ENCODE measurements around the gene ZMYND8. TPM values are rescaled to one million over a fixed set of nuclear protein-coding genes. Genes with fewer than 3 reads are reported as not detected.
"Not testable (repeated sequence)": the region's sequence is repeated elsewhere in the genome, so short reads cannot be mapped to it uniquely, and the experiment has no call there.

Gene ZMYND8
- total RNA-seq, 1 donor from 2014 or later: 42.6 TPM

GRCh38 chr20:47263080-47263464 lies 93.4 kb downstream of the ZMYND8 start:
- Mint-ChIP-seq H3K36me3 (ENCODE audit: low read depth) (peaks cover 35% of the 10 kb centered on the region), H3K4me3 (no peak overlapping the region), H3K9me3 (no peaks in the 10 kb centered on the region), H3K27me3 (ENCODE audit: insufficient read depth) (no peaks in the 10 kb centered on the region), H3K27ac (no peak overlapping the region), H3K4me1 (ENCODE audit: low read depth) (peaks cover 18% of the 10 kb centered on the region)
- intact Hi-C loops (cut with micrococcal nuclease): no loop called here
- DNase-seq (ENCODE audit: low spot score): no peak

GRCh38 chr20:47262365-47263013 lies 94.0 kb downstream of the ZMYND8 start:
- no peak overlapping the region for H3K4me3 Mint-ChIP-seq
- H3K27me3 Mint-ChIP-seq (ENCODE audit: insufficient read depth): no peaks in the 10 kb centered on the region
- DNase-seq (ENCODE audit: low spot score): no peak
- intact Hi-C loops (cut with micrococcal nuclease): no loop called here
- H3K27ac Mint-ChIP-seq: no peak overlapping the region
- peaks cover 35% of the 10 kb centered on the region for H3K36me3 Mint-ChIP-seq (ENCODE audit: low read depth)
- peaks cover 18% of the 10 kb centered on the region for H3K4me1 Mint-ChIP-seq (ENCODE audit: low read depth)
- no peaks in the 10 kb centered on the region for H3K9me3 Mint-ChIP-seq

GRCh38 chr20:47262008-47262364 lies 94.5 kb downstream of the ZMYND8 start:
- no peak overlapping the region for H3K27ac Mint-ChIP-seq
- no peak for DNase-seq (ENCODE audit: low spot score)
- no peaks in the 10 kb centered on the region for H3K27me3 Mint-ChIP-seq (ENCODE audit: insufficient read depth)
- peaks cover 38% of the 10 kb centered on the region for H3K36me3 Mint-ChIP-seq (ENCODE audit: low read depth)
- peaks cover 17% of the 10 kb centered on the region for H3K4me1 Mint-ChIP-seq (ENCODE audit: low read depth)
- no peaks in the 10 kb centered on the region for H3K9me3 Mint-ChIP-seq
- intact Hi-C loops (cut with micrococcal nuclease): no loop called here
- no peak overlapping the region for H3K4me3 Mint-ChIP-seq

GRCh38 chr20:47261161-47261774 lies 95.2 kb downstream of the ZMYND8 start:
- H3K9me3 Mint-ChIP-seq; H3K27me3 Mint-ChIP-seq (ENCODE audit: insufficient read depth); H3K4me3 Mint-ChIP-seq; intact Hi-C loops (cut with micrococcal nuclease); DNase-seq (ENCODE audit: low spot score); H3K27ac Mint-ChIP-seq: not testable (repeated sequence)
- H3K4me1 Mint-ChIP-seq (ENCODE audit: low read depth): peaks cover 11% of the 10 kb centered on the region
- H3K36me3 Mint-ChIP-seq (ENCODE audit: low read depth): peaks cover 37% of the 10 kb centered on the region

- H3K4me3 Mint-ChIP-seq; DNase-seq (ENCODE audit: low spot score); H3K9me3 Mint-ChIP-seq; intact Hi-C loops (cut with micrococcal nuclease); H3K27me3 Mint-ChIP-seq (ENCODE audit: insufficient read depth): not testable (repeated sequence)
- peaks cover 11% of the 10 kb centered on the region for H3K4me1 Mint-ChIP-seq (ENCODE audit: low read depth)
- peak overlapping the region; percentile 52 for H3K27ac Mint-ChIP-seq
- H3K36me3 Mint-ChIP-seq (ENCODE audit: low read depth): peaks cover 37% of the 10 kb centered on the region
Measured at GRCh38 chr20:47260540-47261126, 95.9 kb downstream of the ZMYND8 start.

GRCh38 chr20:47258745-47259695 lies 97.5 kb downstream of the ZMYND8 start:
- peak overlapping the region; percentile 53 for H3K27ac Mint-ChIP-seq
- intact Hi-C loops (cut with micrococcal nuclease): no loop called here

GRCh38 chr20:47257771-47258170 lies 98.7 kb downstream of the ZMYND8 start:
- no peak for DNase-seq (ENCODE audit: low spot score)
- H3K27me3 Mint-ChIP-seq (ENCODE audit: insufficient read depth): no peaks in the 10 kb centered on the region
- H3K4me3 Mint-ChIP-seq: no peak overlapping the region
- no peaks in the 10 kb centered on the region for H3K9me3 Mint-ChIP-seq
- H3K36me3 Mint-ChIP-seq (ENCODE audit: low read depth): peaks cover 42% of the 10 kb centered on the region
- peaks cover 11% of the 10 kb centered on the region for H3K4me1 Mint-ChIP-seq (ENCODE audit: low read depth)
- intact Hi-C loops (cut with micrococcal nuclease): no loop called here
- H3K27ac Mint-ChIP-seq: no peak overlapping the region

More at GRCh38 chr20:47258745-47259695, 97.5 kb downstream of the ZMYND8 start:
- H3K4me3 Mint-ChIP-seq: no peak overlapping the region
- DNase-seq (ENCODE audit: low spot score): no peak
- peaks cover 38% of the 10 kb centered on the region for H3K36me3 Mint-ChIP-seq (ENCODE audit: low read depth)
- peaks cover 11% of the 10 kb centered on the region for H3K4me1 Mint-ChIP-seq (ENCODE audit: low read depth)
- no peaks in the 10 kb centered on the region for H3K9me3 Mint-ChIP-seq
- H3K27me3 Mint-ChIP-seq (ENCODE audit: insufficient read depth): no peaks in the 10 kb centered on the region

GRCh38 chr20:47257256-47257655 lies 99.2 kb downstream of the ZMYND8 start:
- Mint-ChIP-seq H3K27me3 (ENCODE audit: insufficient read depth) (no peaks in the 10 kb centered on the region), H3K4me3 (no peak overlapping the region), H3K27ac (no peak overlapping the region), H3K9me3 (no peaks in the 10 kb centered on the region), H3K36me3 (ENCODE audit: low read depth) (peaks cover 39% of the 10 kb centered on the region), H3K4me1 (ENCODE audit: low read depth) (peaks cover 11% of the 10 kb centered on the region)
- no peak for DNase-seq (ENCODE audit: low spot score)
- intact Hi-C loops (cut with micrococcal nuclease): no loop called here

GRCh38 chr20:47256668-47257236 lies 99.7 kb downstream of the ZMYND8 start:
- no peak overlapping the region for H3K27ac Mint-ChIP-seq
- no peaks in the 10 kb centered on the region for H3K27me3 Mint-ChIP-seq (ENCODE audit: insufficient read depth)
- no peaks in the 10 kb centered on the region for H3K9me3 Mint-ChIP-seq
- peaks cover 11% of the 10 kb centered on the region for H3K4me1 Mint-ChIP-seq (ENCODE audit: low read depth)
- no peak for DNase-seq (ENCODE audit: low spot score)
- no peak overlapping the region for H3K4me3 Mint-ChIP-seq
- peaks cover 35% of the 10 kb centered on the region for H3K36me3 Mint-ChIP-seq (ENCODE audit: low read depth)
- intact Hi-C loops (cut with micrococcal nuclease): no loop called here

GRCh38 chr20:47253872-47254271 lies 102.6 kb downstream of the ZMYND8 start:
- Mint-ChIP-seq H3K27me3 (ENCODE audit: insufficient read depth) (no peaks in the 10 kb centered on the region), H3K36me3 (ENCODE audit: low read depth) (peaks cover 33% of the 10 kb centered on the region), H3K9me3 (no peaks in the 10 kb centered on the region), H3K4me3 (no peak overlapping the region), H3K4me1 (ENCODE audit: low read depth) (peaks cover 6% of the 10 kb centered on the region), H3K27ac (no peak overlapping the region)
- intact Hi-C loops (cut with micrococcal nuclease): no loop called here
- DNase-seq (ENCODE audit: low spot score): no peak

- no peaks in the 10 kb centered on the region for H3K9me3 Mint-ChIP-seq
- H3K27me3 Mint-ChIP-seq (ENCODE audit: insufficient read depth): no peaks in the 10 kb centered on the region
- H3K4me1 Mint-ChIP-seq (ENCODE audit: low read depth): no peaks in the 10 kb centered on the region
- H3K36me3 Mint-ChIP-seq (ENCODE audit: low read depth): peaks cover 34% of the 10 kb centered on the region
- DNase-seq (ENCODE audit: low spot score): no peak
- no peak overlapping the region for H3K27ac Mint-ChIP-seq
- intact Hi-C loops (cut with micrococcal nuclease): no loop called here
- no peak overlapping the region for H3K4me3 Mint-ChIP-seq
Measured at GRCh38 chr20:47252879-47253307, 103.6 kb downstream of the ZMYND8 start.

- Mint-ChIP-seq H3K36me3 (ENCODE audit: low read depth) (peaks cover 33% of the 10 kb centered on the region), H3K9me3 (no peaks in the 10 kb centered on the region), H3K27ac (no peak overlapping the region), H3K4me1 (ENCODE audit: low read depth) (no peaks in the 10 kb centered on the region), H3K27me3 (ENCODE audit: insufficient read depth) (no peaks in the 10 kb centered on the region), H3K4me3 (no peak overlapping the region)
- intact Hi-C loops (cut with micrococcal nuclease): no loop called here
- no peak for DNase-seq (ENCODE audit: low spot score)
Measured at GRCh38 chr20:47251154-47252020, 105.1 kb downstream of the ZMYND8 start.
